GM10266 (cell line): ENCODE results near the gene ASPN.

Experiments used
- DNase-seq: peaks from one replicate; pipeline ENCODE4 v3.0.0; 2012; ENCODE audit errors: extremely low spot score
- CTCF ChIP-seq: IDR thresholded peaks from 2 replicates; pipeline ENCODE4 v1.5.1; 2012; ENCODE audit warnings: mild to moderate bottlenecking, low read depth; ENCODE audit not compliant: control insufficient read depth, insufficient read depth; ENCODE audit errors: missing control alignments

ASPN gene

GRCh38 chr9:92476962-92477361 lies 5.3 kb downstream of the ASPN start:
- no peak for TF ChIP-seq CTCF
- DNase-seq = peak; percentile 16

- TF ChIP-seq CTCF = no peak
- no peak for DNase-seq
These were observed 7.7 kb downstream of the ASPN start for GRCh38 chr9:92474587-92474986.

GRCh38 chr9:92468206-92468605 lies 14.1 kb downstream of the ASPN start:
- no peak for TF ChIP-seq CTCF

GRCh38 chr9:92467511-92467910 lies 14.8 kb downstream of the ASPN start:
- no peak for TF ChIP-seq CTCF

More at GRCh38 chr9:92468206-92468605, 14.1 kb downstream of the ASPN start:
- no peak for DNase-seq

GRCh38 chr9:92467041-92467440 lies 15.3 kb downstream of the ASPN start:
- no peak for TF ChIP-seq CTCF
- DNase-seq = no peak

More at GRCh38 chr9:92467511-92467910, 14.8 kb downstream of the ASPN start:
- no peak for DNase-seq

- DNase-seq = no peak
These were observed 18.3 kb downstream of the ASPN start for GRCh38 chr9:92463984-92464383.

GRCh38 chr9:92463387-92463786 lies 18.9 kb downstream of the ASPN start:
- DNase-seq = no peak
- no peak for TF ChIP-seq CTCF

More at GRCh38 chr9:92463984-92464383, 18.3 kb downstream of the ASPN start:
- TF ChIP-seq CTCF = no peak
